Activated CD4-positive, alpha-beta T cell treated with anti-CD3 and anti-CD28 coated beads, Interleukin-10, Interleukin-2, amounts not matched to agents 100 ng/mL and 50 ng/mL, durations not matched to agents 16 hours and 8 hours (primary cell): ENCODE measurements around the gene TNNT1.
"Not testable (repeated sequence)": the region's sequence is repeated elsewhere in the genome, so short reads cannot be mapped to it uniquely, and the experiment has no call there.

Experiments
- DNase-seq: peaks from one replicate; pipeline ENCODE4 v3.0.0-alpha.2; 2020

The TNNT1 gene

GRCh38 chr19:55166530-55167268 lies 17.7 kb upstream of the TNNT1 start, which contains the start of gene DNAAF3:
Gene DNAAF3 (minus strand): TSS chr19:55166613. CDS start chr19:55166413, 200 bp downstream.
- peak; percentile 91 for DNase-seq

- peak; percentile 58 for DNase-seq
Measured at GRCh38 chr19:55165952-55166529, 17.0 kb upstream of the TNNT1 start.

- no peak for DNase-seq
Measured at GRCh38 chr19:55161571-55162322, 12.7 kb upstream of the TNNT1 start.

GRCh38 chr19:55160986-55161365 lies 12.0 kb upstream of the TNNT1 start:
- DNase-seq: no peak

- DNase-seq: peak; percentile 94
Measured at GRCh38 chr19:55160128-55160985, 11.4 kb upstream of the TNNT1 start.

GRCh38 chr19:55158848-55159749 lies 10.1 kb upstream of the TNNT1 start:
- DNase-seq: no peak

- DNase-seq: no peak
Measured at GRCh38 chr19:55158423-55158822, 9.4 kb upstream of the TNNT1 start.

GRCh38 chr19:55157064-55157908 lies 8.3 kb upstream of the TNNT1 start, which contains the start of gene TNNI3:
Gene TNNI3 (minus strand): TSS chr19:55157732. CDS start chr19:55157589, 143 bp downstream.
- no peak for DNase-seq

- DNase-seq: peak; percentile 50
Measured at GRCh38 chr19:55156202-55157063, 7.4 kb upstream of the TNNT1 start.

GRCh38 chr19:55155784-55156183 lies 6.8 kb upstream of the TNNT1 start:
- DNase-seq: not testable (repeated sequence)

GRCh38 chr19:55153652-55154264 lies 4.8 kb upstream of the TNNT1 start:
- no peak for DNase-seq

- no peak for DNase-seq
Measured at GRCh38 chr19:55152017-55152416, 3.0 kb upstream of the TNNT1 start.

GRCh38 chr19:55147545-55148251 lies 1.3 kb downstream of the TNNT1 start:
- no peak for DNase-seq

GRCh38 chr19:55146705-55147273 lies 2.2 kb downstream of the TNNT1 start:
- no peak for DNase-seq

- peak; percentile 45 for DNase-seq
Measured at GRCh38 chr19:55146078-55146704, 2.8 kb downstream of the TNNT1 start.

- DNase-seq: no peak
Measured at GRCh38 chr19:55145232-55145631, 3.8 kb downstream of the TNNT1 start.

- DNase-seq: no peak
Measured at GRCh38 chr19:55141696-55142095, 7.3 kb downstream of the TNNT1 start.

GRCh38 chr19:55137915-55138314 lies 11.1 kb downstream of the TNNT1 start:
- DNase-seq: no peak
